HG03139 (cell line): ENCODE results near the gene NLRP5.
"Not testable (repeated sequence)": the region's sequence is repeated elsewhere in the genome, so short reads cannot be mapped to it uniquely, and the experiment has no call there.

Experiments used
- ATAC-seq: cut with Tn5 transposase; IDR thresholded peaks from one replicate; pipeline ENCODE4 v1.9.1; 2021; ENCODE audit not compliant: unreplicated experiment

The NLRP5 gene

GRCh38 chr19:56098237-56098636 is 111.7 kb downstream of the NLRP5 start:
- not testable (repeated sequence) for ATAC-seq

GRCh38 chr19:56098731-56099568 is 112.4 kb downstream of the NLRP5 start:
- no peak for ATAC-seq

- ATAC-seq, result no peak
Measured at GRCh38 chr19:56099638-56100539, 113.3 kb downstream of the NLRP5 start.

- ATAC-seq, result no peak
Measured at GRCh38 chr19:56101095-56101494, 114.5 kb downstream of the NLRP5 start.

- ATAC-seq, result no peak
Measured at GRCh38 chr19:56101746-56102535, 115.4 kb downstream of the NLRP5 start.

- no peak for ATAC-seq
Measured at GRCh38 chr19:56103027-56103614, 116.5 kb downstream of the NLRP5 start.

GRCh38 chr19:56104423-56104822 is 117.8 kb downstream of the NLRP5 start:
- ATAC-seq, result no peak

- no peak for ATAC-seq
Measured at GRCh38 chr19:56105090-56105701, 118.6 kb downstream of the NLRP5 start.

- ATAC-seq, result not testable (repeated sequence)
Measured at GRCh38 chr19:56105831-56106396, 119.3 kb downstream of the NLRP5 start.

- ATAC-seq, result no peak
Measured at GRCh38 chr19:56106397-56106849, 119.8 kb downstream of the NLRP5 start.

- ATAC-seq, result no peak
Measured at GRCh38 chr19:56106993-56107392, 120.4 kb downstream of the NLRP5 start.

- no peak for ATAC-seq
Measured at GRCh38 chr19:56107626-56108351, 121.2 kb downstream of the NLRP5 start.

- no peak for ATAC-seq
Measured at GRCh38 chr19:56108447-56109195, 122.0 kb downstream of the NLRP5 start.

- no peak for ATAC-seq
Measured at GRCh38 chr19:56109226-56109625, 122.7 kb downstream of the NLRP5 start.

- ATAC-seq, result no peak
Measured at GRCh38 chr19:56110515-56111448, 124.2 kb downstream of the NLRP5 start.
